ENCODE data around the gene ANKRD63. TPM values are rescaled to one million over a fixed set of nuclear protein-coding genes. Genes with fewer than 3 reads are reported as not detected.

ANKRD63 gene
- total and polyA plus RNA-seq, 12 donors: not detected

DNA sequence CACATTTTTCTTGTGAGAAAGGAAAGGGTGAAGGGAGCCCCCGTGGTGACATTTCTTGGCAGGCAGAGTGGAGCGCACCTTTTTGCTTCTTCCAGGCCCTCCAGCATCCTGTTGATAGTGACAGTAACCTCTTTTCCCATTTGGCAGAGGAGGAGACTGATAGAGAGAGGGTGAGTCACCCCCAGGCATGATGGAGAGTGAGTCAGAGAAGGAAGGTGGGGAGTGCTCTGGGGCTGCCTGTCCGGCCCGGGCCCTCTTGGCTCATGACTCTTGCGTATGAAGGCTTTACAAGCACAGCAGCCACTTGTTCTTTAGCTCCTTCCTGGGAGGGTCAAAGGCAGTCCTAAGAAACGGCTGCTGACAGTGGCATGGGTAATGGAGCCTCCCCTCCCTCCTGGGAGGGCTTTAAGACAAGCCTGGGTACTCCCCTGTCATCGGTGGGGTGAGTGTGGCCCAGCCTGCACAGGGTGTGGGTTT lies 16.0 kb downstream of the ANKRD63 start:
- intact Hi-C loops (cut with DNase I): no loop called here
- Histone ChIP-seq H3K27ac (peak overlapping the region; percentile 65 to 91 (median 84)), H3K9me3 (replicated peaks in 1 of 3) (no peaks in the 10 kb centered on the region), H3K27me3 (no peaks in the 10 kb centered on the region), H3K4me3 (no peak overlapping the region), H3K36me3 (replicated peaks in 1 of 2) (peaks cover 0 to 4% of the 10 kb centered on the region in 2 donors), H3K4me1 (replicated peaks in 1 of 2) (peaks cover 36 to 39% of the 10 kb centered on the region in 2 donors)
- 25 to 35% (median 32%) methylated on average over 5 to 7 of the region's 7 CpGs for WGBS, 4 donors
- peak; percentile 86 to 97 (median 95) for DNase-seq
- TF ChIP-seq POLR2A (IDR thresholded peaks at IDR 0.05) (peak in 1 of 2 donors; percentile 80), CTCF (IDR thresholded peaks at IDR 0.05) (no peak)

- H3K27ac ChIP-seq: peak overlapping the region in 3 of 5 donors; percentile 84 to 91 (median 89)
- no peak overlapping the region for H3K4me3 ChIP-seq
- peaks cover 36 to 39% of the 10 kb centered on the region in 2 donors for H3K4me1 ChIP-seq (replicated peaks in 1 of 2)
- H3K36me3 ChIP-seq (replicated peaks in 1 of 2): peaks cover 0 to 4% of the 10 kb centered on the region in 2 donors
- no peaks in the 10 kb centered on the region for H3K9me3 ChIP-seq (replicated peaks in 1 of 3)
- TF ChIP-seq CTCF (IDR thresholded peaks at IDR 0.05) (no peak), POLR2A (IDR thresholded peaks at IDR 0.05) (no peak)
- intact Hi-C loops (cut with DNase I): no loop called here
- no peaks in the 10 kb centered on the region for H3K27me3 ChIP-seq
- no peak for DNase-seq
- WGBS, 4 donors: 93 to 100% (median 96%) methylated on average over 1 to 20 of the region's 20 CpGs
These were observed 17.0 kb downstream of the ANKRD63 start for GRCh38 chr15:40265875-40266274.

- TF ChIP-seq CTCF (IDR thresholded peaks at IDR 0.05) (no peak), POLR2A (IDR thresholded peaks at IDR 0.05) (no peak)
- Histone ChIP-seq H3K9me3 (replicated peaks in 1 of 3) (no peaks in the 10 kb centered on the region), H3K36me3 (replicated peaks in 1 of 2) (peaks cover 0 to 4% of the 10 kb centered on the region in 2 donors), H3K27me3 (no peaks in the 10 kb centered on the region), H3K27ac (peak overlapping the region in 2 of 5 donors; percentile 91 to 98), H3K4me3 (no peak overlapping the region), H3K4me1 (replicated peaks in 1 of 2) (peaks cover 36 to 40% of the 10 kb centered on the region in 2 donors)
- no peak for DNase-seq
- intact Hi-C loops (cut with DNase I): no loop called here
- 70 to 93% (median 82%) methylated on average over 2 to 10 of the region's 10 CpGs for WGBS, 4 donors
These were observed 17.5 kb downstream of the ANKRD63 start for GRCh38 chr15:40265355-40265754.

DNA sequence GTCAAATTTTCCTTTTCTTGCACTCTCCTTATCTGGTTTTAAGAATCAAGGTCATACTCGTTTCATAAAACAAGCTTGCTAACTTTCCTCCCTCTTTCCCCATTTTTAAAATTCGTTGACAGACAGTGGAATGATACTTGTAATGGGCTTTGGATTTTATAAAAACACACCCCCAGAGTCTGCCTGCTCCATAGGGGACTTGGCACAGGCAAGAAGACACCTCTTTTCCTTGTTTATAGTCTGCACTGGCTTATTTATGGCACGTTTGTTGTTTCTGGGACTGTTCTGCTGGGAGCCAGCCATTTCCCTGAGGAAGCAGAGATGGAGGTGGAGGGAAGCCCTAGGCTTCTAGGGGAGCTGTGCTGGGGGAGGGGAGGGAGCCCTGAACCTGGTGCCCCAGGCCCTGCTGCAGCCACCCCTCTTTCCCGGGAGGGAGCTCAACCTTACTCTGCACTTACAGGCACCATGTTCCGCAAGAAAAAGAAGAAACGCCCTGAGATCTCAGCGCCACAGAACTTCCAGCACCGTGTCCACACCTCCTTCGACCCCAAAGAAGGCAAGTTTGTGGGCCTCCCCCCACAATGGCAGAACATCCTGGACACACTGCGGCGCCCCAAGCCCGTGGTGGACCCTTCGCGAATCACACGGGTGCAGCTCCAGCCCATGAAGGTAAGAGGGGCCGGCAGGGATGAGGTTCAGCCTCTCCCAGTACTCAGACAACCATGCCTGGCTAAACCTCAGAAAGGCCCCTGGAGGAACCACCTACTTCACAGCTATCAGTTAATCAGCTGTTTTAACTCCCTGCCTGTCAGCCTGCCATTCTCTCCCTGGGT lies 18.3 kb downstream of the ANKRD63 start:
- intact Hi-C loops (cut with DNase I): no loop called here
- Histone ChIP-seq H3K36me3 (replicated peaks in 1 of 2) (peaks cover 0 to 4% of the 10 kb centered on the region in 2 donors), H3K27me3 (no peaks in the 10 kb centered on the region), H3K4me3 (no peak overlapping the region), H3K4me1 (replicated peaks in 1 of 2) (peaks cover 36 to 46% of the 10 kb centered on the region in 2 donors), H3K27ac (peak overlapping the region in 4 of 5 donors; percentile 24 to 98 (median 82)), H3K9me3 (replicated peaks in 1 of 3) (no peaks in the 10 kb centered on the region)
- no peak for DNase-seq
- TF ChIP-seq POLR2A (IDR thresholded peaks at IDR 0.05): peak in 1 of 2 donors; percentile 29
- TF ChIP-seq CTCF (IDR thresholded peaks at IDR 0.05): no peak
- 72 to 77% (median 75%) methylated on average over 11 to 16 of the region's 16 CpGs for WGBS, 4 donors
